Activated naive CD8-positive, alpha-beta T cell treated with anti-CD3 and anti-CD28 coated beads for 36 hours (primary cell): ENCODE results near the gene NBDY. TPM values are rescaled to one million over a fixed set of nuclear protein-coding genes. Genes with fewer than 3 reads are reported as not detected.
"Not testable (repeated sequence)": the region's sequence is repeated elsewhere in the genome, so short reads cannot be mapped to it uniquely, and the experiment has no call there.

Experiments used
- DNase-seq: peaks from one replicate; pipeline ENCODE4 v3.0.0; 2021
- H3K27ac Mint-ChIP-seq: one replicate; pipeline ENCODE4 v1.8.0; 2022; ENCODE audit warnings: mild to moderate bottlenecking, moderate library complexity, mixed read lengths
- H3K27me3 Mint-ChIP-seq: one replicate; pipeline ENCODE4 v1.8.0; 2022; ENCODE audit warnings: mild to moderate bottlenecking, mixed read lengths
- H3K36me3 Mint-ChIP-seq: one replicate; pipeline ENCODE4 v1.8.0; 2021; ENCODE audit warnings: mild to moderate bottlenecking, mixed read lengths
- H3K4me1 Mint-ChIP-seq: one replicate; pipeline ENCODE4 v1.8.0; 2021; ENCODE audit warnings: mixed read lengths
- H3K4me3 Mint-ChIP-seq: one replicate; pipeline ENCODE4 v1.8.0; 2022; ENCODE audit warnings: mild to moderate bottlenecking, moderate library complexity, mixed read lengths
- H3K9me3 Mint-ChIP-seq: one replicate; pipeline ENCODE4 v1.8.0; 2022; ENCODE audit warnings: mixed read lengths
- total RNA-seq, 2 experiments: library from RNA; stranded (reverse); gene quantifications; one replicate each; pipeline ENCODE4 v1.2.3, GENCODE V29; 2021

Gene NBDY, protein sequence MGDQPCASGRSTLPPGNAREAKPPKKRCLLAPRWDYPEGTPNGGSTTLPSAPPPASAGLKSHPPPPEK
- 10 to 100 TPM; 43.9 to 50.0 TPM for total RNA-seq

DNA sequence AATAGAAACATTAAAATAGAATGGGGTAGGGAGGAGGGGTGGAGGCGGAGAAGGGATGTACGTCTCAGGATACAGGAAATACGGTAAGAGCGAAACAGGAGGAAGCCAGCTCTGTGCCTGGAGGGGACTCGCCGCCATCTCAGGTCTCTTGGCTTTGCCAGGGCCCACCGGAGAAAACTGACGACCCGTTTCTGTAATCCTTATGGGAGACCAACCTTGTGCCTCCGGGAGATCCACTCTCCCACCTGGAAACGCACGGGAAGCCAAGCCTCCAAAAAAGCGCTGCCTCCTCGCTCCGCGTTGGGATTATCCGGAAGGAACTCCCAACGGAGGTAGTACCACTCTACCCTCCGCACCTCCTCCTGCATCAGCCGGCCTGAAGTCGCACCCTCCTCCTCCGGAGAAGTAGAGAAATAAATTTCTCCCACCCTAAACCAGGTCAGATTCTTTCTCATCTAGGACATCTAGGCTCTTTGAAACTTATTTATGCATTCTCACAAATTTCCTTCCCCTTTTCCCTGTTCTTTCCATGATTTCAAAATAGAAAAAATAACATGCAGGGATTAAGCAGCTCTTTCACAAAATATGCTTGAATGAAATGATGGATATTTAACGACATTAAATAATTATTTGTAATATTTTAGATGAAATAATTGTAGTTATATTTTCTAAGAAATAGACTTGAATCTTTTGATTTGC is at the start of gene NBDY:
TSS of gene NBDY (plus strand) at position 92 of the 699 bp plus-strand sequence. CDS start at position 203, 111 bp downstream.
- H3K4me1 Mint-ChIP-seq: peaks cover 18% of the 10 kb centered on the region

DNA sequence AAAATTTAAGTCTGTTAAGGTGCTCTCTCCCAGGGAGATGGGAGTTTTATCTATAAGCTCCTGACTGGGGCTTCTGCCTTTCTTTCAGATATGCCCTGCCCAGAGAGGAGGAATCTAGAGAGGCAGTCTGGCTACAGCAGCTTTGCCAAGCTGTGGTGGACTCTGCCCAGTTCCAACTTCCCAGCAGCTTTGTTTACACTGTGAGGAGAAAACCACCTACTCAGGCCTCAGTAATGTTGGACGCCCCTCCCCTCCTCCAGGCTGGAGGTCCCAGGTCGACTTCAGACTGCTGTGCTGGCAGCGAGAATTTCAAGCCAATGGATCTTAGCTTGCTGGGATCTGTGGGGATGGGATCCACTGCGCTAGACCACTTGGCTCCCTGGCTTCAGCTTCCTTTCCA is 24.5 kb upstream of the NBDY start:
- H3K27me3 Mint-ChIP-seq, H3K27ac Mint-ChIP-seq, H3K36me3 Mint-ChIP-seq, H3K4me1 Mint-ChIP-seq, DNase-seq, H3K4me3 Mint-ChIP-seq: not testable (repeated sequence)
- peaks cover 21% of the 10 kb centered on the region for H3K9me3 Mint-ChIP-seq

More for the DNA sequence above, at the start of gene NBDY:
- Mint-ChIP-seq H3K27me3 (no peaks in the 10 kb centered on the region), H3K27ac (peak within 1 kb of the TSS; percentile 89), H3K9me3 (no peaks in the 10 kb centered on the region), H3K36me3 (peaks cover 7% of the 10 kb centered on the region), H3K4me3 (peak within 1 kb of the TSS; percentile 90)
- DNase-seq: peak; percentile 13

DNA sequence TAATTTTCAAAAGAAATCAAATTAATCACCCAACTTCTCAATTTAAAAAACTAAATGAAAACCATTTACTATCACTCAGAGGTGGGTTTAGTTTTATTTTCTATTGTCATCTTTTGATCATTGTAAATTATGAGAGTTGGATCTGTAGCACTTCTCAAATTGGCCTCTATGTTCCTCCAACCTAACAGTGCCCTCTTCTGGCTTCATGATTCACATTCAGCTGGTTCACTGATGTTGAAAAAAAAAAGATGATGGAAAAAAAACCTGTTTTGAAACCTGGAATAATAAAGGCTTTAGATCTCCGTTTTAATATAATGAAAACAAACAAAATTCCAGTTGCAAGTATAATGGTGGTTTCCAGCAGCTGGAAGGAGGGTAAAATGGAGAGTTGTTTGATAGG is 2.4 kb upstream of the NBDY start:
- H3K27me3 Mint-ChIP-seq: no peaks in the 10 kb centered on the region
- H3K4me3 Mint-ChIP-seq: no peak overlapping the region
- H3K27ac Mint-ChIP-seq: peak overlapping the region; percentile 65
- H3K9me3 Mint-ChIP-seq: peaks cover 3% of the 10 kb centered on the region
- peaks cover 12% of the 10 kb centered on the region for H3K4me1 Mint-ChIP-seq
- no peak for DNase-seq
- H3K36me3 Mint-ChIP-seq: peaks cover 3% of the 10 kb centered on the region

DNA sequence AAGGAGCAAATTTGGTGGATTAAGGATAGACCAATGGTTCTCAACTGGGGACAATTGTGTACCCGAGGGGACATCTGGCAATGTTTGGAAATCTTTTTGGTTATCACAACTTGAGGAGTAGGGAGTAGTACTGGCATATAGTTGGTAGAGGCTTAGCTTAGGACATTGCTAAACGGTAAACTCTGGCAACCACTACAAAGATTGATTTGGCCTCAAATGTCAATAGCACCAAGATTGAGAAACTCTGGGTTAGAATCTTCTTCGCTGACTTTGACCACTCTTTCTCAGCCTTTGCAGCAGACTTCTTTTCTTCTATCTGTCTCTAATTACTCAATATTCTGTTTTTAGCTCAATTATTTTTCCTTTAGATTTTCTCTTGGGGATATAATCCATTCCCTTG is 1.5 kb upstream of the NBDY start:
- H3K36me3 Mint-ChIP-seq: peaks cover 5% of the 10 kb centered on the region

DNA sequence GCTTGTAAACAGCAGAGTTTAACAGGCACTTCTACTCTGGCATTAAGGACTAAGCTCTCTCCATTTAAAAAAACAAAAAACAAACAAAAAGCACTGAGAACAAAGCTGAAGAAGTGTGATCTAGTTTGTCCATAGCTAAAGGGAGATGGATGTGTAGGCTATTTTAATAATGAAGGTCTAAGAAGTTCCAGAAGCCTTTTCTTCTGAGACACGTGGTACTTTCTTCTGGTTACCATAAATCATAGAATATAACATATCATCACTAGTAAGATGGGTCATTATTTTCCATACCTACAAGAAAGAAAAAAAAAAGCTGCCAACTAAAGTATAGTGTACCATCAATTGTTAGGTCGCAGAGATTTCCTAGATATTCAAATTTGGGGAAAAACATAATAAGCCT is 722 bp upstream of the NBDY start:
- no peaks in the 10 kb centered on the region for H3K9me3 Mint-ChIP-seq
- DNase-seq: no peak

More for the DNA sequence above, 1.5 kb upstream of the NBDY start:
- H3K9me3 Mint-ChIP-seq: no peaks in the 10 kb centered on the region
- H3K27me3 Mint-ChIP-seq: no peaks in the 10 kb centered on the region
- H3K4me3 Mint-ChIP-seq: no peak overlapping the region
- peaks cover 14% of the 10 kb centered on the region for H3K4me1 Mint-ChIP-seq
- no peak for DNase-seq
- H3K27ac Mint-ChIP-seq: peak overlapping the region; percentile 78

DNA sequence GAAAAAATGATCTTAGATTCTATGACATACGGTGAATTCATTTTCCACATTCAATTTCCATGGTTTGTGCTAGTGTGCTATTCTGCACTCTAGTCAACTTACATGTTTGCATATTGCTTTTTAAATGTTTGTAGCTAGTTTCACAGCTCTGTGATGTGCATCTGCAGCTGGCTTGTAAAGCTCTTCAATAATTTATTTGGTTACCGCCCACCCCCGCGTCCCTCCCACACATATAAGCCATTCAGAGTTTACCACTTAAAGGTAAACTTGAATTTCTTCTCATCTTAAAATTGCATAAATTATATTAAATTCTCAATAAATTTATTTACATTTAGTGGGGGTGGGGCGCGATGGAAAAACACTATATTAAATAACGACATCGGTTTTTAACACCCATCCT is 291 bp upstream of the NBDY start:
- H3K4me1 Mint-ChIP-seq: peaks cover 18% of the 10 kb centered on the region
- peak overlapping the region; percentile 89 for H3K27ac Mint-ChIP-seq
- H3K9me3 Mint-ChIP-seq: no peaks in the 10 kb centered on the region
- peak; percentile 2 for DNase-seq
- H3K36me3 Mint-ChIP-seq: peaks cover 8% of the 10 kb centered on the region
- H3K27me3 Mint-ChIP-seq: no peaks in the 10 kb centered on the region
- peak overlapping the region; percentile 90 for H3K4me3 Mint-ChIP-seq

More for the DNA sequence above, 722 bp upstream of the NBDY start:
- no peaks in the 10 kb centered on the region for H3K27me3 Mint-ChIP-seq
- H3K27ac Mint-ChIP-seq: peak overlapping the region; percentile 78
- peak overlapping the region; percentile 25 for H3K4me3 Mint-ChIP-seq
- peaks cover 14% of the 10 kb centered on the region for H3K4me1 Mint-ChIP-seq
- H3K36me3 Mint-ChIP-seq: peaks cover 5% of the 10 kb centered on the region

DNA sequence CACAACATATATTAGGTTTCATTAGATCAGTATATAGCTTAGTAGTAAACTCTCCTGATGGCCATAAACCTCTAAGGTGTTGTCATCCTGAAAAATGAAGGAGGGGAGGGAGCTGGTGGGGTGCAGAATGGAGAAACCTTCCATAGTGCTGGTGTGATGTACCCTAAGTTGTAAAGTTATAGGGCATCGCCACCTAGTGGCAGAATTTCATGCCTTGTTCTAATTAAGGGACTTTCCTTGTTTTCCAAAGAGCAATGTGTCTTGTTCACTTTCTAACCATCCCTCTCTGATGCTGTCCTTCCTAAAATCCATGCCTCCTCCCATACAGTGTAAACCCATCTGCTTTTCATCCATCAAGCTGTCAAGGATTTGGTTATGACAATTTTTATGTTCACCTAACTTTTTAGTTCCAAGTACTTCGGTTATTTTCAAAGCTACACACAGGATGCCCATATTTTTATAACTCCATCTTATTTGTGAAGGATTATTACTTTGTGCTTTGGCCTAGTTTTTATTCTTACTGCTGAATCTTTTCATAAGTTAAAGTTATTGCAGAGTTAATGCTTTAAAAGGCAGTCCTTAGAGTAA is 4.5 kb downstream of the NBDY start:
- Mint-ChIP-seq H3K4me3 (no peak overlapping the region), H3K4me1 (peaks cover 21% of the 10 kb centered on the region)
- peak; percentile 14 for DNase-seq

DNA sequence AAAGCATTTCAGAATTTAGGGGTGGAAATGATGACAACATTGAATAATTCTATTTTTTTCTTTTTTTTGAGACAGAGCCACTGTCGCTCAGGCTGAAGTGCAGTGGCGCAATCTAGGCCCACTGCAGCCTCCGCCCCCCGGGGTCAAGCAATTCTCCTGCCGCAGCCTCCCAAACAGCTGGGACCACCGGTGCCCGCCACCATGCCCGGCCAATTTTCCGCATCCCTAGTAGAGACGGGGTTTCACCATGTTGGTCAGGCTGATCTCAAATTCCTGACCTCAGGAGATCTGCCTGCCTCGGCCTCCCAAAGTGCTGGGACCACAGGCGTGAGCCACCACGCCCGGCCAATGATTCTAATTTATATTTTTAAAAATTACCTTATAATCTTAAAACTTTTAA is 7.2 kb downstream of the NBDY start:
- H3K27ac Mint-ChIP-seq: no peak overlapping the region
- peaks cover 33% of the 10 kb centered on the region for H3K36me3 Mint-ChIP-seq
- H3K4me3 Mint-ChIP-seq: no peak overlapping the region
- DNase-seq: no peak
- peaks cover 33% of the 10 kb centered on the region for H3K4me1 Mint-ChIP-seq
- peaks cover 2% of the 10 kb centered on the region for H3K9me3 Mint-ChIP-seq
- no peaks in the 10 kb centered on the region for H3K27me3 Mint-ChIP-seq

More for the DNA sequence above, 4.5 kb downstream of the NBDY start:
- Mint-ChIP-seq H3K9me3 (no peaks in the 10 kb centered on the region), H3K27me3 (no peaks in the 10 kb centered on the region), H3K27ac (peak overlapping the region; percentile 70), H3K36me3 (peaks cover 20% of the 10 kb centered on the region)

DNA sequence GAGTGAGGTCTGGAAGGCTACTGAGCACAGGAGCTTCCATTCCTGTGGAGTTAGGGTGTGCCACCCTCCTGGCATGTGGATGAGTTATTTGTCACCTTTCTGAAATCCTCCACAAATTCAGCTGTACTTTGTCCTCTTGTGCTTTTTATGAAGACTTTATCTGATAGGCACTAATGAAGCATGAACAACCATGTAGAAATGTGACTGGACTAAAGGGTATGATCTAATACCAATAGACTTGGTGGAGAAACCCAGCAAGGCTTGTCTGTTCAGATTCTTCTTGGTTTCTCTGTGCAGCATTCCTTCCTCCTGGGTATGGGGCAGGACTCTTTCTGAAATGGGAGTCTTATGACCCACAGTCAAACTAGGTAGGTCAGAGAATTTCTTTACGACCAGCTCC is 9.6 kb downstream of the NBDY start:
- H3K27me3 Mint-ChIP-seq: no peaks in the 10 kb centered on the region
- H3K4me3 Mint-ChIP-seq: no peak overlapping the region
- H3K36me3 Mint-ChIP-seq: peaks cover 52% of the 10 kb centered on the region
- H3K27ac Mint-ChIP-seq: no peak overlapping the region
- peaks cover 4% of the 10 kb centered on the region for H3K9me3 Mint-ChIP-seq
- H3K4me1 Mint-ChIP-seq: peaks cover 36% of the 10 kb centered on the region
- DNase-seq: no peak

DNA sequence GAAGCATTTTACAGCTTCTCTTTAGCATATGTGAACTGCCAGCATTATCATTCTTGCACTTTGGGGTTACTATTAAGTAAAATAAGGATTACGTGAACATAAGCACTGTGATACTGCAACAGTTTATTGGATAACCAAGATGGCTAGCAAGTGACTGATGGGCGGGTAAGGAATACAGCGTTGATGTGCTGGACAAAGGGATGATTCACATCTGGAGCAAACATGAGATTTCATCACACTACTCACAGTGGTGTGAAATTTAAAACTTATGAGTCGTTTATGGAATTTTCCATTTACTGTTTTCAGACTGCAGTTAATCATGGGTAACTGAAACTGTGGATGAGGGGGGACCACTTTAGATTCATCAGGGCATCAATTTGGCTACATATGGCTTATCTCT is 16.0 kb downstream of the NBDY start:
- H3K4me3 Mint-ChIP-seq: no peak overlapping the region
- peak overlapping the region; percentile 73 for H3K27ac Mint-ChIP-seq
- H3K9me3 Mint-ChIP-seq: peaks cover 4% of the 10 kb centered on the region
- DNase-seq: no peak
- peaks cover 35% of the 10 kb centered on the region for H3K4me1 Mint-ChIP-seq
- no peaks in the 10 kb centered on the region for H3K27me3 Mint-ChIP-seq
- peaks cover 59% of the 10 kb centered on the region for H3K36me3 Mint-ChIP-seq

DNA sequence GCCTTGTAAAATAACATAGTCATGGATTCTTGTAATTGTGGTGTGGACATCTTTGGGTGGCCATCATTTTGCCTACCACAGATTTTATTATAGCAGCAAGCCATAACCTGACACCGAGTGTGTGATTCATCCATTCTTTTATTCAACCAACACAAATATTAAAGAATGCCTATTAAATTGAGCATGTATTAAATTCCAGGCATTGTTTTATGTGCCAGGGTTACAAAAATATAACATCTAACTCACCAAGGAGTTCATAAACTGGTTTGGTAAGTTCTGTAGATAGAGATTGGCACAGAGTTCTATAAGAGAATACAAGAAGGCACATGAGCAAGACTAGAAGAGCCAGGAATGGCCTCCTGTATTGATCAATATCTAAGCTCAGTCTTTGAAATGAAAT is 18.0 kb downstream of the NBDY start:
- H3K4me1 Mint-ChIP-seq: peaks cover 39% of the 10 kb centered on the region
- DNase-seq: no peak
- no peak overlapping the region for H3K4me3 Mint-ChIP-seq
- no peak overlapping the region for H3K27ac Mint-ChIP-seq
- H3K27me3 Mint-ChIP-seq: no peaks in the 10 kb centered on the region
- H3K36me3 Mint-ChIP-seq: peaks cover 52% of the 10 kb centered on the region
- H3K9me3 Mint-ChIP-seq: no peaks in the 10 kb centered on the region

DNA sequence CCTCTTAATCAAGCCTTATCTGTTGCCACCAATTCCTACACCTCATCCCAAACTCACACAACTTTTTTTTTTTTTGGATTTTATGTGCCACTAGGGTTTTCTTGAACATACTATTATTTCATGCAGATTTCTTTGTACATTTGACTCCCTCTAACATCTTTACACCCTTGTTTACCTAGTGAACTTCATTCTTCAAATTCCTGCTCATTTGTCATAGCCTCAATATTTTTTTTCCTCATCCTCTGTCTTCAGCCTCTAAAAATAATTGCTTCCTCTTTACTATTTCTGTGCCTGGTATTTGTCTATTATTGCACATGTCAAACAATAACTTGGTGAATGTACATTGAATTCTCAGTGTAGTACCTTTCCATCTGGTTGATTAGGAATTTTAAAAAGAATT is 22.0 kb downstream of the NBDY start:
- Mint-ChIP-seq H3K4me3 (no peak overlapping the region), H3K27ac (no peak overlapping the region), H3K36me3 (peaks cover 51% of the 10 kb centered on the region), H3K4me1 (peaks cover 32% of the 10 kb centered on the region), H3K27me3 (no peaks in the 10 kb centered on the region), H3K9me3 (peaks cover 7% of the 10 kb centered on the region)
- DNase-seq: no peak

DNA sequence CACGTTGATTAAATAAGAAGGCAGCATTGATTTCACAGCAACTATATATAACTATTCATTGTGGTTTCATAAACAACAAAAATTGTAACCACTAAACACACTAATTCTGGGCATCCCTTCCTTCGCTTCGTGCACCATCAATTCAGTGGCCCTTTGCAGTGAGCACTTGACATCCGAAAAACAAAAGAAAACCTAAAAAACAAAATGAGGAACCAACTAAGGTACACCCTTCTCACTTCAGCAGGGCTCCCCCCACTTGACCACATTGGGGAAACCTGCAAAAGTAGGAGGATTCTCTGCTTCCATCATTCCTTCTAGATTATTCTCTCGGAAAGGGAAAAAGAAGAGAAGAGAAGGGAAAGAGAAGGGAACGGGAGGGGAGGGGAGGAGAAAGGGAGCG is 28.3 kb downstream of the NBDY start:
- Mint-ChIP-seq H3K36me3 (peaks cover 30% of the 10 kb centered on the region), H3K4me1 (peaks cover 27% of the 10 kb centered on the region), H3K27me3 (no peaks in the 10 kb centered on the region), H3K27ac (no peak overlapping the region), H3K4me3 (no peak overlapping the region), H3K9me3 (peaks cover 7% of the 10 kb centered on the region)
- DNase-seq: no peak

DNA sequence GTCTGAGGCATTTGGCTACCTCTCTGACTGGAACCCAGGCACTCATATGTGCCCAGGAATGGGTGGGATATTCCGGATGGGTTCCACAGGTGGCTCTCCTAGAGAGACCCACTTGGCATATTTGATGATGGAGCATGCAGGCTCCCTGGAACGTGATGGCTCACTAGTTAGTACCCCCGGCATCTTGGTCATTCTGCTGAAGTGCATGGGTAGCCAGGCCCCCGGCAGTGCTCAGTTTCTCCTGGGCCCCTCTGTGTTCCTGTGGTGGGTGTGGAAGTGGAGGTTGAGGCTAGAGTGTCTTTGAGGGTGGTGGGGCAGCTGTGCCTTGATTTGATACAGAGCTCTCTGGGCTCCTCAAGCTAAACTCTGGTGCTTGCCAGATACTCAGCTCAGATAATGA is 29.4 kb downstream of the NBDY start:
- Mint-ChIP-seq H3K9me3 (peaks cover 7% of the 10 kb centered on the region), H3K27me3 (no peaks in the 10 kb centered on the region), H3K36me3 (peaks cover 21% of the 10 kb centered on the region), H3K27ac (peak overlapping the region; percentile 45), H3K4me1 (peaks cover 31% of the 10 kb centered on the region), H3K4me3 (no peak overlapping the region)
- no peak for DNase-seq

DNA sequence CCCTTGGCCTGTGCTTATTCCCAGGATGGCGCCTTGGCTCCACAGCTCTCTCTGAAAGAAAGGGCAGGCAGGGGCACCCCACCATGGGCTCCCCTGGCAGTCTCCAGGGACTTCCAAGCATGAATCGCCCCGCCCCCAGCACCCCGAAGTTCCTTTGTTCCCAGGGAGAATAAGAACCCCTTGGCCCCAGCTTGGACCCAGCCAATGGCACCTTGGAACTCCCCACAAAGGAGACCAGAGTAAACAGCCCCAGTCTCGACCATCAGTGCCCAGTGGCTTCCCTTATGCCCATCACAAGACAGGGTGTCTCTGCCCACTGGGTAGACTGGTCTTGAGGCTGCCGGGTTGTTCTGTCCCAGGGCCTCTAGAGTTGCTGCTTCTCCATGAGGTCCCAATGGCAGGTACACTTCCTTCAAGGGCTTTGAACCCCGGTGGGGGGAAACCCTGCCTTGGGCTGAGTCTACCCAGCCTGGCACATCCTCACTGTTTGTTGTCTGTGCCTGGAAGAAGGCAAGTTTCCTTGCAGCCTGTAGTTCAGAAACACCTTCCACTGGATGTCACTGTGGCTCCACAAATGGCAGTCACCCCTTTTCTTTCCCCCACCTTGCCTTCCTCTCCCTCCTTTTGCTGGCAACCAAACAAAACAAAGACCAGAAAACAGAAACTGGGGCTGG is 30.8 kb downstream of the NBDY start:
- Mint-ChIP-seq H3K27me3 (no peaks in the 10 kb centered on the region), H3K9me3 (no peaks in the 10 kb centered on the region), H3K27ac (no peak overlapping the region), H3K4me3 (no peak overlapping the region), H3K36me3 (peaks cover 8% of the 10 kb centered on the region), H3K4me1 (peaks cover 37% of the 10 kb centered on the region)
- no peak for DNase-seq
